Measurements from ENCODE around the gene IL17REL.

IL17REL gene

DNA sequence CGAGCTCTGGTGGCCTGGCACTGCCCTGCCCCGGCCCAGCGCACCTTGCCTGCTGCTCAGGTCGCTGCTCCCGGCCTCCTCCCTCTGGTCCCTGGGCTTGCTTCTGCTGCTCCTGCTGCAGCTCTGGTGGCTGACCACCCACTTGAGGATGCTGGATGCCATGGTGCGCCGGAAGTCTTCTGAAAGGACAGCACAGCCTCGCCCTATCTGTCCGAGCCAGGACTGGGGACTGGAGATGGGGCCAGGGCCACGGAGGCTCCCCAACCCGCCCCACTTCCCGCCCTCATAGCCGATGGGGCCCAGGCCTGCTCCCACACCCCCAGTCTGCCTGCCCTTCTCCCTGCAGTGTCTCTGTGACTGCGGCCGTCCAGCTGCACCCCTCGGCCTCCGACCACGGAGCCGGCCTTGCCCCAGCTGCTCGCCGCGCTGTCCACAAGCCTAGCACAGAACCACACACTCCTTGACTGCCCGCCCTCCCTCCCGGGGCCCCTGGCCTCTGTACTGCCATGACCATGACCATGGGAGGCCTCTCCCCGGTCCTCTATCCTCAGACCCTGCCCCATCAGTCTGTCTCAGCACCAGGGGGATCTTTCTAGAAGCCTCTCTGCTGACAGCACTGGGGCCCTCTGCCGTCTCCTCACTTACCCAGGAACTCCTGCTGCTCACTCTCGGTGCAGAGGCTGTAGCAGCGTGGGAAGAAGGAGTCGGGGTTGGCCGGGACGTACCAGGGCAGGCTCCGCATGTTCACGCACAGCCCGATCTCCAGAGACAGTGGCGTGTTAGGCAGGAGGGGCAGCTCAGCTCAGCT, 32.9 kb upstream of the IL17REL start:
- no peak for DNase-seq

DNA sequence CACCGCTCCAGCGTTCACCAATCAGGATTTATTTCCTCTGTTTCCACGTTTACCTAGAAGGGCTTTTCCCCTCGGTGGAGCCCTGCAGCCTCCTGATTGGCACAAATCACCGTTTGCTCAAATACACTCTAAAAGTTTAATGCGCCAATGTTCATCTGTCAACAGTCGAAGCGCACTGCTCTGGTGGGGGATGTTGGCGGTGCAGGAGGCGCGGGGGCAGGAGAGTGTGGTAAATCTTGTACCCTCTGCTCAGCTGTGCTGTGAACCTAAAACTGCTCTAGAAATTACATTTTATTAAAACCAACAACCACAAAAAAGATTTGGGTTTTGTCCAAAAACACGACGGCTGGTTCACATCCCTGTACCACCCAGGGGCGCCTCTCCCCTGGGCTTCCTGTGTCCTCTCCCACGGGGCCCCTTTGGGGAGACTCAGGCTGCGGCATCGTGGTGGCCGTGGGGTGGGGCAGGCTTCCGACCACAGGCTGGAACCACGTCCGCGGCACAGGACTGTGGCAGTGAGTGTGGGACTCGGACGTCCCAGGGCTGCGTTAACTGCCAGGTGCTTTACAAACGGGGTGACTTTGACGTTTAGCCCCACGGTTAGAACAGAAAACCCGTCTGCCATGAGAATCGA, 32.0 kb upstream of the IL17REL start:
- DNase-seq: no peak

DNA sequence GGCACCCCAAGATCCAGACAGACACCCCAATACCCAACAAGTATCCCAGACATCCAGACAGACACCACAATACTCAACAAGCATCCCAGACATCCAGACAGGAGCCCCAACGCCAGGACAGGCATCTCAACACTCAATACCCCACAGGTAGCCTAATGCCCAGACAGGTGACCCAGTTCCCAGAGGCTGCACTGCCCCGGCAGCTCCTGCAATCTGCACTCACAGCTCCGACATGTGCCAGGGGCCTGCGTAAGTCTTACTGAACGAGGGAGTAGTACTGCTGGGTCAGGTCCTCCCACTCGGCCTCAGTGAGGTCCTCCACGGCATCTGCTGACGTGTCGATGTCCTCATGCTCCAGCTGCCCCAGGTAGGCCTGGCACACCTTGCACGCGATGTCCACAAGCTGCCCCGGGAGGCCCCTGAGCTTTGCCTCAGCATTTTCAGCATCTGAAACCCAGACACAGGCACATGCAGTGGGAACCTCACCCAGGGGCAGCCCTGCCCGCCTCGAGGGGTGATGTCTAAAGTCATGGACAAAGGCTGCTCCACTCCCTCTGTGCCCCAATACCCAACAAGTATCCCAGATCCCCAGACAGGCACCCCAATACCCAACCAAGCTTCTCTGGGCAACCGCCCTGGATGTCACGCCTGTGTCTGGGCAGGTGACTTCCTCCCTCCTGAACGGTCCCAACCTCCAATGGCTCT, 28.9 kb upstream of the IL17REL start:
- no peak for DNase-seq

DNA sequence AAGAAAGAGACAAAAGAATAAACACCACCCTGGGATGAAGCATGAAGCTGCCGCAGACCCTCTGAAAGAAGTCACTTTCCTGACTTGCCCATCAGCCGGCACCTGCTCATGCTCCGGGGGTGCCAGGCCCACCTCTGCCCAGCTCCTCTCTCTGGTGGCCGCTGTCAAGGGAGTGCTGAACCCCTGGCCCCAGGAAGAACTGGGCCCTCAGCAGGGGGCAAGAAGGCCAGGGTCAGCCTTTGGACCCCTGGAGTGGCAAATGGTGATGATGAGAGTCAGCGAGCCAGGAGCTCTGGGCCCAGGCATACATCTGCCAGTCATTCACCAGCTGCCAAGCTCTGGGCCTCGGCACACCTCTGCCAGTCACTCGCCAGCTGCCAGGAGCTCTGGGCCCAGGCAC, 28.2 kb upstream of the IL17REL start:
- no peak for DNase-seq

DNA sequence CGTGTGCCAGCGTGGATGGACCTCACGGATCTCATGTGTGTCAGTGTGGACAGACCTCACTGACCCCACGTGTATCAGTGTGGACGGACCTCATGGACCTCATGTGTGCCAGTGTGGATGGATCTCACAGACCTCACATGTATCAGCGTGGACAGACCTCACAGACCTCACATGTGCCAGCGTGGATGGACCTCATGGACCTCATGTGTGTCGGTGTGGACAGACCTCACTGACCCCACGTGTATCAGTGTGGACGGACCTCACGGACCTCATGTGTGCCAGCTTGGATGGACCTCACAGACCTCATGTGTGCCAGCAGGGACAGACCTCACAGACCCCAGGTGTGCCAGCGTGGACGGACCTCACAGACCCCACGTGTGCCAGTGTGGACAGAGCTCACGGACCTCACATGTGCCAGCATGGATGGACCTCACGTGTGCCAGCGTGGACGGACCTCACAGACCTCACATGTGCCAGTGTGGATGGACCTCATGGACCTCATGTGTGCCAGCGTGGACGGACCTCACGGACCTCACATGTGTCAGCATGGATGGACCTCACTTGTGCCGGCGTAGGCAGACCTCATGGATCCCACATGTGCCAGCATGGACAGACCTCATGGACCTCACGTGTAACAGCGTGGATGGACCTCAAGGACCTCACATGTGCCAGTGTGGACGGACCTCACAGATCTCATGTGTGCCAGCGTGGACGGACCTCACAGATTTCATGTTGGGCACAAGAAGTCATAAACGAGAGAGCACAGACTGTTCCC, 27.3 kb upstream of the IL17REL start:
- DNase-seq: no peak

DNA sequence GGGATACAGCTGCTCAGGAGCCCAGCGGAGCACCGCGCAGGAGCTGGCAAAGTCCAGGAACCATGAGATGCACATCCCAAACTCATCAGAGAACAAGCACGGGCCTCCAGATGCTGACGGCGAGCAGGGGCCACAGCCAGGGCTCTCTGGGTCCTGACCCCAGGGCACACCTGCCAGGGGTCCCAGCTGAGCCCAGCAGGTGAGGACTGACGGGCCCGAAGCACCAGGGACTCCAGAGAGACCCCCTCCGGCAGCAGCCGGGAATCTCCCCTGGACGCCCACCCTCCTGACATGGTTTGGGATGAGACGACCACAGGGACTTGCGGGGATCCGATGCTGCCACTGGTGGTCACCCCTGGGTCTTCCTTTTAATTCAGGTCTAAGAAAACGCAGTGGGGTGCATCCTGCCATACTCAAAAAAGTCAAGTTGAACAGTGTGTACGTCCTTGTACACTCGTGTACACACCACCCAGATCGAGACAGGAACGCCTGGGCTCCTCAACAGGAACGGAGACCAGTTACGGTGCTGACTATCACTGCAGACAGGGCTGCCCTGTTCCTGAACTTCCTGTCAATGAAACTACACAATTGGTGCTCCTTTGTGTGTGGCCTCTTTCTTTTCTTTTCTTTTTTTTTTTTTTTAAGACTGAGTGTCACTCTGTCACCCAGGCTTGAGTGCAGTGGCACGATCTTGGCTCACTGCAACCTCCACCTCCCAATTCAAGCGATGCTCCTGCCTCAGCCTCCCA, 23.6 kb upstream of the IL17REL start:
- DNase-seq: no peak

DNA sequence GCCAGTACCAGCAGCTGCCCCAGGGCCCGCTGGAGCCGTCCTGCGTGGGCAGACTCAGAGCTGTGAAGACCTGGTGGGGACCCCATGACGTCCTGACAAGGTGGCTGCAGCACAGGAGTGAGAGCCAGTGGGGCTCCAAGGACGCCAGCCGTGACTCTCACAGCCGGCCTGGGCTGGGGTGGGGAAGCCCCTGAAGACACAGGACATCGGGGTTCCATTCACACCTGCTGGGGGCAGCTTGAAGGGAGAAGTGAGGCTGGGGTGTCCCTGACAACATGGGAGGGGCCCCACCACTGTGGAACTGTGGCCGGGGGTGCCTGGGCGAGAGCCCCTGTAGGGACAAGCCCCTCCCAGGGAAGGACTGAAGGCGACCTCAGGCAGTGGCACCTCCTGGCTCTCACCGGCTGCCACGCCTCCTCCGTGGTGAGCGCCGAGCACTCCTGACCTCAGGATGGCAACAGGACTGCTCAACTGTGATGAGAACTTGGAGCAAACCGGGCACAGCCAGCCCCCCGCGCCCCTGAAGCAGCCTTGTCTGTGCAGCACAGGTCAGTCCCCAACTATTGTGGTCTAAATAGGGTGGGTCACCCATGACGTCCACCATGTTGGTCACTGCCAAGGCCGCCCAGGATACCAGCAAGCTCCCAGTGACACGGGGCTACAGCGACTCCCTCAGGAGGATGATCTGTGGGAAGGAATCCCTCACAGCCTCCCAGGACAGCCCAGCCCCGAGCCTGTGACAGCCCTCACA, 22.7 kb upstream of the IL17REL start:
- no peak for DNase-seq

DNA sequence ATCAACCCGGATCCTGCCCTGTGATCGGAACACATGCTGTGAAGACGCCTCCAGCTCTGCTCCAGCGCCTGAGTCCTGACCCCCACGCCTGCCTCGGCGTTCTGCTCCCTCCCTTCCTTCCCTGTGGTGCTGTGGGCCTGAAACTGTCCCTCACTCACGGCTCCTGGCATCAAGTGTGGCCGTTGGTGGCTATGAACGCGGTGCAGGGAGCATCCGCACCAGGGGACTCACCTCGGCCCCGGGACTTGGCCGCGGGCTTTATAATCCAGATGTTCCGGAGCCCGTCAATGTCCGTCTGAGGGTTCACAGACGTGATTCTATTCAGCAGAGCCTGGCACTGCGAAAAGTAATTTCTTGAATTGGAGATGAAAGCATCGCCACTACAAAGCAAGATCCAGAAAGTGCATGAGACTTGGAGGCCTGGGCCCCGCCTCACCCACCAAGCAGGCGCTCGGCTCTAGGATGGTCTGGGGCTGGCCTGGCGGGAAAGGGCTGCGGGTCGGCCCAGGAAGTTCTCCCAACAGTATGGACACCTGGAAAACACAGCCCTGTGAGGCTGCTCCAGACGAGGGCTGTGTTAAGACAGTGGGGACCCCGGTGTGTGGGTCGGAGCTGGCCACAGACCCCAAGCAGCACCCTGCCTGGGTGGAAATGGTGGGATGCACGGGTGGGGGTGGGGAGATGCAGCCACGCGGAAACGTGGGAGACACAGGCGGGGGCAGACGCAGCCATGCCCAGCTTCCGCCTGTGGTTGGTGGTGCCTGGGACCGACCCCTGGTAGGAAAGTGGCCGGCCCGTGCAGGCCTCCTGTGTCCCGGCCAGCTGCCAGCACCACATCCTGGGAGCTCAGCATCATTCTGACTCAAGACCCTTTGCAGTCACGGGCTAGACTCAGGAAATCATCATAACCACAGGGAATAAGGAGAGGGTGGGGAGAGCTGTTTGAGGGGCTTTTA, 21.8 kb upstream of the IL17REL start:
- no peak for DNase-seq

DNA sequence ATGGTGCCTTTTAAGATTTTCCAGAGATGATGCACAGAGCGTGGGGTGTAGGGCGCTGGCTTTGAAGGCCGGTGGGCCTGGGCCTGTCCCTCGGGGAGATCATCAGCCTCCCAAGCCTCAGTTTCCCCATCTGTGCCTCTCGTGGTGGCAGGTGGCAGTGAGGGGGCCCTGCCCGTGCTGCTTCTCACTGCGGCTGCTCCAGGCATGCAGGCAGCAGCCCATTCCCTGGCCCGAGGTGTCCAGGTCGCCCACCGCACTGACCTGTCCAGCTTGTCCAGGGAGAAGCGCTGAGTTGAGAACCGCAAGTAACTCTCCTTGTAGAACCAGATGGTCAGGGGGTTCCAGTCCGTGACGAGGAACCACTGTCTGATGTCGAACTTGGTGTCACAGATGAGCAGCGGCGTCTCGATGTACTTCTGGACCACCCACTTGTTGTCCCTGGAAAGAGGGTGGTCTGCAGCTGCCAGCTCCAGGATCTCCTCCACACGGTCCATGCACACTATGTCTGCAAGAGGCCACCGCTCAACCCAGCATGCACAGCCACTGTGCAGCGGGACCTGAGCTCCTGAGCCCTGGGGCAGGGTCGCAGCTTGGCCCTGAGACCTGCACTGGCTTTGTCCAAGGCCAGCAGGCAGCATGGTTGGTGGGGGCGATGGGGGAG, 20.5 kb upstream of the IL17REL start:
- DNase-seq: no peak

DNA sequence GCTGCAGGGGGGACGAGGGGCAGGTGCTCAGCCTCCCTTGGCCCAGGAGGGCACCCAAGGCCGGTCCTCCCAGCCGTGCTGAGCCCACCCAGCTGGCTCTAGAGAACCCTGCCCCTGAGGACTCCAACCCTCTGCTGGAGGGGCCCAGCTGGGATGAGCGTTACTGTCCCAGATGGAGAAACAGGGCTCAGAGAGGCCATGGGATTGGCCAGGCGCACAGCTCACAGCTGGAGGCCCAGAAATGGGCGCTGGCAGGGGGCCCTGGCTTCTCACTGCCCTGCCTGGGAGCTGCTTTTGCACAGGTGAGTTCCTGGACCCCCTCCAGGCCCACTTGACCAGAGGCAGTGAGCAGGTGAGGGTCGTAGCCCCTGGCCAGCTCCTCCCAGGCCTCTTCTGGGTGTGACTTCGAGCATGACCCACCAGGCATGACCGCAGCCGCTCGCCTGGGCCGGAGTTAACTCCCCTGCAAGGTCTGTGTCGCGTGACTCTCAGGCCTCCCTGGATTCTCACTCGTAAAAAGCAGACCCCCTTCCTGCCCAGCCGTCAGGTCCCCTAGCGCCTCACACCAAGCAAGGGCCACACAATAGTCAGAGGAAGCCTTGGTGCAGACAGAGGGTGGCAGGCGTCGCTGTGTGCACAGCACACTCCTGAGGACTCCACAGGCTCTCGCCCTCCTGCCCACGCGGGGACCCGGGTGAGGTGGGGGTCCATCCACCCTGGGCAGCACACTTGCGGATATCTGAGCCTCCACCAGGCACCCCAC, 19.7 kb upstream of the IL17REL start:
- DNase-seq: no peak

DNA sequence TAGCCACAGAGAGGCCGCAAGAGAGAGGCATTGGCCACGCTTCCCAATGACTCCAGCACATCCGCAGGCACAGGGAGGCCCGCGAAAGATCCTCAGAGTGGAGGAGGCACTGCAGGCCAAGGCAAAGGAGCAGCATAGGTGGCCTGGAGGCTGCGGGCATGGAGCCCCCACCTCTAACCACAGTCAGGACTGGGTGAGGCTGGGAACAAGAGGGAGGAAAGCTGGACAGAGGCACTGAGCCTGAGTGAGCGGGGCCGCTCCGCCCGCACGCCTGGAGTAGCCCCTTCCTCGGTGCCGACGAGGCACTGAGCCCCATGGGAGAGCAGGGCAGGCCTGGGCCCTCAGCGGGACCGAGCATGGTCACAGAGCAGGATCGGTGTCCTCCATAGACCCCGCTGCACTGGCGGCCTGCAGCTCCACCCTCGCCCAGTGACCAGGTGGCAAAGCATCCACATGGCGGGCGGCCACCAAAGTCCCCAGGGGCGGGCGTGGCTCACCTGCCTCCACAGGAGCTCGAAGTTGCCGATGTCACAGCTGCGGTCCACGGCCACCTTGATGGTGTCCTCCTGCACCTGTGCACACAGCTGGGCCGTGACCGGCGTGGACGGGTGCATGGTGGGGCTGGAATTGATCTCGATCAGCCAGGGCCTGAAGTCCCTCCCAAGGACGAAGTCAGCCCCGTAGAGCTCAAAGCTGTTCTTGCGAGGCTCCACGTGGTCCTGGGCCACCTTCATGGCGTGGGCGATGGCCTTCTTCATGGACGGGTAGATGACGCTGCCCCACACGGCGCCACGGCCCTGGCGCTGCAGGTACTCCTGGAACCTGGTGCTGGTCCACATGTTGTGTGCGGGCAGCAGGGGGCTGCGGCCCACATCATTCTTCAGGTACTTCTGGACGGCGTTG, 18.9 kb upstream of the IL17REL start:
- no peak for DNase-seq

DNA sequence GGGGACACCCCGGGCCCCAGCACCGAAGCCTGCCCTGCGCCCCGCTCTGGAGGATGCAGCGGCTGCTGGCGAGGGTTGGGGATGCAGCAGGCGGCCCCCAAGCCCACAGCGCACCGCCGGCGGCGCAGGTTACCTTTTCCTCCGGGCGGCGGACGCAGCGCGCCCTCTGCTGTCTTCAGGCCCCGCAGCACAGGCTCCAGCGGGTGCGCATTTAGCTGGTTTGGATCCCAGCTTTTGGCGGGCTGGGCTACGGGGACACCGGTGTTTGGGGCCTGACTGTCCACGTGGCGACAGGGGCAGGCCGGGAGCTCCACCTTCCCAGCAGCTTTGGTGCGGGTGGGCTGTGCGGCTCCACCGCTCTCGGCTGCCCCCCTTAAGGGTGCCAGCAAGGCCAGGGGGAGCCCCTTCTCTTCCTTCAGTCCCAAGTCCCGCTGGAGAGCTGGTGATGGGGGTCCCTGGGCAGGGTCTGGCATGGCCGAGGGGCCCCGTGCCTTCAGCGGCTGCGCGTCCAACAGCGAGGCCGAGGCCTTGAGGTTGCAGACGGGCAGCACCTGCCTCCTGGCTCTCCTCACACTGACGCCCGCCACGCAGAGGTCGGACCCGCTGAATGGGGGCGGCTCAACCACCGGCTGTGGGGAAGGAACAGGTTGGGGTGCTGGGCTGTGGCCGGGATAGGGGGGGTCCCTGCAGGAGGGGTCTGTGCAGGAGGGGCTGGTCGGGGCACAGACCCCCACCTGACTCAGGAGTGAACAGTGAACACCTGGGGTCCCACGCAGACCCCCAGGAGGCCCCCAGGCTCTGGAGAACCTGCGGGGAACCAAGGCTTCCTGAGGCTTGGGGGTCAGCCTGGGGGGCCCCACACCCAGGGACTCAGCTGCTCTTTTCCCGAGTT, 18.0 kb upstream of the IL17REL start:
- DNase-seq: peak; percentile 90

DNA sequence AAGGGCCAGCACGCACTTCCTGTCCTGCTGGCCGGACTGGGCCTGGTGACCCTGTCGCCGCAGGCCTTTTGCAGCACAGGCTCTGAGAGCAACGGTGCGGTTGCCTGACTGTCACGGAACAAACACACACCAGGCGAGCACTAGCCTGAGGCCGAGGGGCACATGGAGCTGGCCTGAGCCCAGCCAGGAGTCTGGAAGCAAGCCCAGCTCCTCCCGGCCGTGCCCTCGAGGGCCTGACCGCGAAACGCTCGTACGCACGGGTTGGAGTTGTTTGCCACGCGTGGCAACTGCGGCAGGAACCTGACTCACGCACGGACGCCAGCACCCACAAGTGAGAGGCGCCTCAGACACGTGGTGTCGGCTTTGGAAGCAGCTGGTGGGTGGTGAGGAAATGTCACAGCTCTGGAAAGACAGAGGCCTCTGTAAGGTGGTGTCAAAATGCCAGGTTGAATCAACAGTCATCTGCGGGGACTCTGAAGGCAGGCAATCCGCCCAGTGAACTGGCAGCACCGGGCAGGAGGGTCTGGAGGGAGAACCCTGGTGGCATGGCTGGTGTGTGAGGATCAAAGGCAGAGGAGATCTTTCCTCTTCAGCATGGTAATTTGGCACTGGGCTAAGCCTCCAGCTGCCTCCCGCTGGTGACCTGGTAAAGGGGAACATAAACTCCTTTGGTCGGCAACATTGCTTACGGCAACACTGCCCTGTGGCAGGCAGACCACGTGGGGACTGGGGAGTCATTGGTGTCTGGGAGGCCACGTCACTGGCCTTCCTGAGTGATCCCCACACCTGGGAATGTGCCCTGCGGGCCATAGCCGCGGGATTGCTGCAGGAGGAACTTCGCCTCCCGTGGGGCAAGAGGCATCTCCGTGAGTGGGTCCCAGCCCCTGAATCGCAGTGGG, 15.3 kb upstream of the IL17REL start:
- peak; percentile 61 for DNase-seq

DNA sequence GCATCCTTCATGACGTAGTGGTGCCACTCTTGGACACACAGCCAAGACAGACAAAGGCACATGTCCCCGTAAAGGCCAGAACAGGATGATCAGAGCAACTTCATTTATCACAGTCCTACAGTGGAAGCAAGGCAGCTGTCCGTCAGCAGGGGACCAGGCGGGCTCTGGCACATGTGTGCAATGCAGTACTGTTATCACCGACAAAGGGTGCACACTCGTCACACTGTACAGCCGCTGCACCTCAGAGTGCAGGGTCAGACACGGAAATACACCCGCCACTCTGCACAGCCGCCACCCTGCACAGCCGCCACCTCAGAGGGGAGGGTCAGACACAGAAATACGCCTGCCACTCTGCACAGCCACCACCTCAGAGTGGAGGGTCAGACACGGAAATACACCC, 13.4 kb upstream of the IL17REL start:
- no peak for DNase-seq

DNA sequence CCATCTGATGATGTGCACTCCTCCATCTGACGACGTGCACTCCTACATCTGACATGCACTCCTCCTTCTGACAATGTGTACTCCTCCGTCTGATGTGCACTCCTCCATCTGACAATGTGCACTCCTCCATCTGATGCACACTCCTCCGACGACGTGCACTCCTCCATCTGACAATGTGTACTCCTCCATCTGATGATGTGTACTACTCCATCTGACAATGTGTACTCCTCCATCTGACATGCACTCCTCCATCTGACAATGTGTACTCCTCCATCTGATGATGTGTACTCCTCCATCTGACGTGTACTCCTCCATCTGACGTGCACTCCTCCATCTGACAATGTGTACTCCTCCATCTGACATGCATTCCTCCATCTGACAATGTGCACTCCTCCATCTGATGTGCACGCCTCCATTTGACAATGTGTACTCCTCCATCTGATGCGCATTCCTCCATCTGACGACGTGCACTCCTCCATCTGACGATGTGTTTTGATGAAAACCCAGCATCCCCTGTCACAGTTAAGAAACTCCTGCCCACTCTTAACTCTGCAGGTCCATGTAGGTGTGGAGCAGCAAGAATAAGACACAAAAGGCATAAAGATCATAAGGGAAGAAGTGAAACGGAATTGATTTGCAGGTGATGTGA, 9.7 kb upstream of the IL17REL start:
- no peak for DNase-seq

All from stimulated activated CD8-positive, alpha-beta memory T cell treated with anti-CD3 and anti-CD28 coated beads, Interleukin-4, amount 100 ng/mL, for 48 hours (primary cell).